DND-41 (cell line): ENCODE data around the gene HACL1.

Experiments used
- EZH2 ChIP-seq: IDR thresholded peaks from 3 replicates; pipeline ENCODE4 v1.6.1; 2012; ENCODE audit warnings: borderline replicate concordance, low read depth, mild to moderate bottlenecking, moderate library complexity, low read length, inconsistent platforms; ENCODE audit not compliant: severe bottlenecking
- TF ChIP-seq, protein P1 (sequence below): IDR thresholded peaks from 2 replicates; pipeline ENCODE4 v1.5.1; 2012; ENCODE audit warnings: borderline replicate concordance, low read length, moderate library complexity, mild to moderate bottlenecking; ENCODE audit not compliant: poor library complexity, severe bottlenecking; ENCODE audit errors: extremely low read depth

DNA sequence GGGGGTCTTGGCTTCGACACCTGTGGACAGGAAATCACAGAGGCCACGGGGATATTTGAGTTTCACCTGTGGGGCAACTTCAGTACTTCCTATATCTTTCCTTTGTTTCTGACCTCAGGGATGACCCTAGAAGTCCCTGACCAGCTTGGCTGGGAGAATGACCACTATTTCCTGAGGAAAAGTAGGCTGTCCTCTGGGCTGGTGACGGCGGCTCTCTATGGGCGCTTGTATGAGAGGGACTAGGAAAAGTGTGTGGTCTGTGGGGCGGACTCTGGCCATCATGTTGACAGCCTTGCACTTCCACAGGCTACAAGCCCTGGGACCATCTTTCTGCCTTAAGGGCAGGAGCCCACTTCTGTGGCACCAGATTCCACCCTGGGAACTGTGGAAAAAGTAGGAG is 43.9 kb upstream of the HACL1 start:
- TF ChIP-seq, protein P1, sequence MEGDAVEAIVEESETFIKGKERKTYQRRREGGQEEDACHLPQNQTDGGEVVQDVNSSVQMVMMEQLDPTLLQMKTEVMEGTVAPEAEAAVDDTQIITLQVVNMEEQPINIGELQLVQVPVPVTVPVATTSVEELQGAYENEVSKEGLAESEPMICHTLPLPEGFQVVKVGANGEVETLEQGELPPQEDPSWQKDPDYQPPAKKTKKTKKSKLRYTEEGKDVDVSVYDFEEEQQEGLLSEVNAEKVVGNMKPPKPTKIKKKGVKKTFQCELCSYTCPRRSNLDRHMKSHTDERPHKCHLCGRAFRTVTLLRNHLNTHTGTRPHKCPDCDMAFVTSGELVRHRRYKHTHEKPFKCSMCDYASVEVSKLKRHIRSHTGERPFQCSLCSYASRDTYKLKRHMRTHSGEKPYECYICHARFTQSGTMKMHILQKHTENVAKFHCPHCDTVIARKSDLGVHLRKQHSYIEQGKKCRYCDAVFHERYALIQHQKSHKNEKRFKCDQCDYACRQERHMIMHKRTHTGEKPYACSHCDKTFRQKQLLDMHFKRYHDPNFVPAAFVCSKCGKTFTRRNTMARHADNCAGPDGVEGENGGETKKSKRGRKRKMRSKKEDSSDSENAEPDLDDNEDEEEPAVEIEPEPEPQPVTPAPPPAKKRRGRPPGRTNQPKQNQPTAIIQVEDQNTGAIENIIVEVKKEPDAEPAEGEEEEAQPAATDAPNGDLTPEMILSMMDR, result no peak
- no peak for TF ChIP-seq EZH2
